HG02642 (cell line): ENCODE measurements around the gene ZNF536.

Experiments used
- ATAC-seq: cut with Tn5 transposase; IDR thresholded peaks from one replicate; pipeline ENCODE4 v1.9.1; 2021; ENCODE audit warnings: mild to moderate bottlenecking; ENCODE audit not compliant: unreplicated experiment, poor library complexity

The ZNF536 gene

DNA sequence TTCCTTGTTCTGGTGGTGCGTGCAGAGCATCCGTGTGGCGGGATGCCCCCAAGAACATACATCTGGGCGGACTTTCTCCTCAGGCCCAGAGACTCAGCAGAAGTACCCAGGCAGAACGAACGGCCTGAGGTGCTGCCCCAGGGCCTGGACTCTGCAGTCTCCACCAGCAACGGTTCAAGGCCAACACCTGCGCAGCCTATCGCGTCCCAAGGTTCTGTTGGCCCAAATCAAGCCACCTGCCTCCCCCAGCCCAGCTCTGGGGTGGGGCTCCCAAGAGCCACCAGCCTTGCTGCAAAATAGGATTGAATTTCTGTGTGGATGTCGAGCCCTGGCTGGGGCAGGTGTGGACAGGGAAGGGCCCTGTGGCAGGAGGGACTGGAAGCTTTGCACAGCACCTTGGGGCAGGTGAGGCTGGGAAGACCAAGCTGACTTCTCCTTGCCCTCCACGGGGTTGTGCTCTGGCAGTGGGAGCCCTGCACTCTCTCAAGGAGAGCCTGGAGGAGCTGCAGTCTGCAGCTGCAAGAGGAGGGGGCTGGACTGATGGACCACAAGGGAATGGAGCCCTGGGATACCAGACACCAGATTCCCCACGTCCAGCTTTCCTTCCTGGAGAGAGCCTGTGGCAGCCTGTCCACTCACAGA lies 146.9 kb downstream of the ZNF536 start:
- no peak for ATAC-seq

DNA sequence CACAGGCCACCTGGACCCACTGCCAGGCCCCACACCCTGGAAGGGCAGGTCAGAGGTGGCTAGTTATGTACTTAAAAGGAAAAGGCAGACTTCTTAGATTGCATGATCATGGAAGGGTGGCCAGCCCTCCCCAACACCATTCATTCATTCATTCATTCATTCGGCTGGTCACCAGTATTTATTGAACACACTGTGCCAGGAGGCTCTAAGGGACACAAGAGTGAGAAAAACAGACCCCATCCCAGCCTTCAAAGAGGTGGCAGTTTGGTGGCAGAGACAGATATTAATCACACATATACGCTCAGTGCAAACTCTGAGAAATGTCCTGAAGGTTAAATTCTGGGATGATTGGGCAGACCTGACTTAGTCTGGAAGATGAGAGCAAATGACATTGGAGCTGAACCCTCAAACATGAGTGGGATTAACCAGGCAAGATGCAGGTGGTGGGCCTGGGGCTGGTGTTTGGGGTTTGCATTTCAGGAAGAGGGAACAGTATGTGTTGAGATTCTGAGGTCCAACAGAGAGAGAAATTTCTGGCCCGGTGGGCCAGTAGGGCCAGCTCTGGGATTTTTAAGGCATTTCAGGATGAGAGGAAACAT lies 147.5 kb downstream of the ZNF536 start:
- ATAC-seq = no peak

DNA sequence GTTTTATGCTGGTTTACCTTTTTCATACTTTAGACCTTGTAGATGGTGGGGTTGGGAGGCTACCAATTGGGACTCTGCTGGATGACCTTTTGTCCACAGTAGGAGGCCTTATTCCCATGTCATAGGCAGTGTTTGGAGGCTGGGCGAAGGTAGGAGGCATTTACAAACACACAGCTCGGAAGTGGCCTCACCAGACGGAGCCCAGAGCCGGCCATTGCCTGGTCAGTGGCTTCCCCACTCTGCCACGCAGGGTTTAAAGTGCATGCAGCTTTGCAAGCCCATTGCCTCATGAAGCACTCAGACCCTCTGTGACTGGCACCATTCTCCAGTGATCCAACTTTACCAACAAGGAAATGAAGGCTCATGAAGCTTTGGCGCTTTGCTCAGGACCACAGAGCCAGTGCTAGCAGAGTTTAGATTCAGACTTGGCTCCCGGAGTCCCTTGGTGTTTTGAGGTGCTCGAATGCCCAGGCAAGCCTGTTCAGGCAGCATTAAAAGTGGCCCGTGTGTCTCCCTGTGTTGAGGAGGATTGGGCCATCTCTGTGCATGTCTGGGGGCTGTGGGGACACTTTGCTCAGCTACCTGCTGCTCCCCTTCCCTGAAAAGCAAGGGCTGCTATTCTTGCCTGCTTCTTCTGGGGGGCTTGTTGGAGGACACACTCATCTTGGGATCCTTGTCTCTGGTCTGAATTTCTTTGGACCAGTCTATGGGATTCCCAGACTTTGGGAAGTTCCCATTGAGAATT lies 148.7 kb downstream of the ZNF536 start:
- ATAC-seq = no peak

DNA sequence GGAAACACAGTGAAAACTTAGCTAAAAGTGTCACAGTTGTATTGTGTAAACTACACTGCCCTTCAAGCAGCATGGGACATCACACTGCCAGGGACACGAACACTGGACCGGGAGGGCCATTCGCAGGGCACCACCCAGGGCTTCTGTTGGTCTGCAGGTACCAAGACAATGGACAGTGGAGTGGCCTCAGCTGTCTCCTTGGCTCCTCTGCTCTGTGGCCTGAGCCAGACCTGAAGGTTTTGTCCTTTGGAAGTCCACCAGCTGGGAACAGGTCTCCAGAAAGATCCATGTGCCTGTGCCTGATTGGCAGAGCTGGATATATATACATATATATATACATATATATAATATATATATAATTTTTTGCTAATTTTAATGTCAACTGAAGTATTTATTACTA lies 149.8 kb downstream of the ZNF536 start:
- ATAC-seq = no peak

DNA sequence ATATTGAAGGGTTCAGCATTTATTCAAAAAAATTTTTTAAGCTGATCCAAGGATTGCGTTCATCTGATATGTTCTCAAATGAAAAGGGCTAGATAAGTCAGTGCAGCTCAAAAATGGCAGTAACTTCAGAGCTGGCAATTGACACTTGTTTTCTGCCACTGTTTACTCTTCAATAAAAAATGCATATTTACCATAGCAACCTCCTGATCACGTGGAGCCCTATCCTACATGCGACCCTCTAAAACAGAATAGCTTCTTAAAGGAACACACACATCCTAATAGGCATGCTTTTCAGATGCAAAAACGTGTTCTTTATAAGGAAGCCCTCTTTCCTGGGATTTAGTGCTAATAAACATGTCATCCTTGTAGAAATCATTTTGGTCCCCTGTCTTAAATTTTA lies 150.2 kb downstream of the ZNF536 start:
- no peak for ATAC-seq

DNA sequence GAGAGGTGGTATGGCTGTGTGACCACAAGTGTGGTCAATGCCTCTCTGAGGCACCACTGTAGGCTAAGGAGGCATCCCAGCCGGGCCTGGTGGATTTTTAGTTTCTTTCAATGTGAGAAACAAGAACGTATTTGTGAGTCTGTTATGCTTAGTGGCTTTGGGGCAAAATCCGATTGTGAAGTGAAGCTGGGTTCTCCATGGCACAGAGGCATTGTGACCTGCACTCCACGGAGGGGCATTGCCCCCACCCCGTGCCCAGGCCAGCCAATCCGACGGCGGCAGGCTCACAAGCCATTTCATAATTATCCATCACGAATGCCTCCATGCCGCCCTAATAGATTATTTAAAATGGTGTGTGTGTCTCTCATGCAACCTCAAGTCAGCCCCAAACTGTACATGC lies 151.6 kb downstream of the ZNF536 start:
- ATAC-seq = no peak

DNA sequence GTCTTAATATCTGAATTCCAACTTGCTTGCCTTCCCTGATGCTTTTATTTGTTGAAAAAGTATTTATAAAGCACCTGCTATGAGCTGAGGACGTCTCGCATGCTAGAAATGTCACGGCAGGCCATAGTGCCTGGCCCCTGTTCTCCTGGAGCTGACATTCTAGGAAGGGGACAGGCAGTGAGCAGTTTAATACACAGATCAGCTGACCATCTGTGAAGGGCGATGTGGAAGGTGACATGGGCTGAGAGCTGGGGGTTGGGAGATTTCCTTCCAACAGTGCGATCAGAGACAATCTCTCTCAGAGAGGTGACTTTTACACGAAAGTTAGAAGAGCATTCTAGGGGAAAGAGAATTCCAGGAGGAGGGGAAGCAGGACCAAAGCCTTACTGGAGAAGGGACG lies 153.2 kb downstream of the ZNF536 start:
- no peak for ATAC-seq

DNA sequence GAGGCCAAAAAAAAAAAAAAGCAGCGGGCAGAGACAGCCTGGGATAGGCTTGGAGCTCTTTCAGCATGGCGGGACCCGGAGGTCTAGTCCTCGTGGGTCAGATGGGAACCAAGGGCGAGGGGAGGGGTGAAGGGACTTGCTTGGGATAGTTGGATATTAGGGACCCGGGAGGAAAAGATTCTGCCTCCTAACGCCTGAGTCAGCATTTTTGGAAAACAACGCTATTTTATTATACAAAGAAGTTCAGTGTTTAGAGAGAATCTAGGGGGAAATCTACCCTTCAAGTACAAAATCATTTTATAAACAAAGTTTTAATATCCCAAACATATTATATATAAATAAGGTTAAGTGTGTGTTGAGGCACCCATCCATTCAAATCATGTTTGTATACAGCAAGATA lies 156.7 kb downstream of the ZNF536 start:
- ATAC-seq = no peak

DNA sequence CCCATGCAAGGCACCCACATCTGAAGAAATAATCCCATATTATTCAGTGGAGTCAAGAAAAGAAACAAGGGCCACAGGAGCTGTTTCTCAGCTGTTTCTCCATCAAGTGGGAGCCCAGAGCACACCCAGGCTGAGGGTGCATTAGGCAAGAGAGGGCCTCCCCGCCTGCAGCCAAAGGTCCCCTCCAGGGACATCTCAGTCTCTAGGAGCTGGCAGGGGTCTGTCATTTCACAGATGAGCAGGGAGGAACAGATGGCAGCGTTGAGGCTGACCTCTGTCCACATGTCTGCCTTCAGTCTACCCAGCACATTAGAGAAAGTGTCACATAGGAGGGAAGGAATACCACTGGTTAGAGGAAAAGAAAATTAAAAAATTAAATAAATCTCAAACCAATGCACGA lies 157.7 kb downstream of the ZNF536 start:
- no peak for ATAC-seq

DNA sequence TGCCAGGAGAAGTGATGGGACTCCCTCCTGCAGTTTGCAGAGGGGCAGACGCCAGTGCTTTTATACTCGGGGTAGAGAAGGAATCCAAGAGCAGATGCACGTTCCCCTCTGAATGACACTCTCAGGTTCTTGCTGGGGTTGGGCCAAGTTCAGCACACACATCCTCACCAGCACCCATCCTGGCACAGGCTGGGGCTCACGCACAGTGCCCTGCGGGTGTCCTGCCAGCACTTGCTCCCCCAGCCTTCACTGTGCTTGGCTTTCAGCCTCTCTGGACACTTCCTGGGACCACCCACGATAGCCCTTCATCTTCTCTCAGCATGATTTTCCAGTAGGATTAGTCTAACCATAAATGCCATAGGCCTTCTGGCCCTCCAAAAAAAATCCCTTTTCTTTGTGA lies 158.6 kb downstream of the ZNF536 start:
- no peak for ATAC-seq

DNA sequence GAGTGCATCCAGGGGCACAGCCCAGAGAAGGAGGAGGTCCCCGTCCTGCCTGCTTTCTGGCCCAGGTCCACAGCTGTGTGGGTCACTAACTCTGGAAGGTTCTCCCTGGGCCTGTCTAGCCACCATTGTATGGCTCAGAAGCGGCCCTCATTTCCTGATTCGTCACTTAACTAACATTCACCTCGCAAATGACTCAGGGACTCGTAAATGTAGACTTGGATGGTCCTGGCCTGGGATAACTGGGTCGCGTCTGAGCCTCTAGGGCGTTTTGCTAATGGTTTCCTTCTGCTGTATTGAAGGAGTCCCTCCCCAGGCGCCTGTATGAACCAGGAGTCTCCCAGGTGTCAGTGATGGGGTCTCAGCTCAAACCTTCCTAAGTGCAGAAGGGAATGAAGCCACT lies 162.8 kb downstream of the ZNF536 start:
- no peak for ATAC-seq

DNA sequence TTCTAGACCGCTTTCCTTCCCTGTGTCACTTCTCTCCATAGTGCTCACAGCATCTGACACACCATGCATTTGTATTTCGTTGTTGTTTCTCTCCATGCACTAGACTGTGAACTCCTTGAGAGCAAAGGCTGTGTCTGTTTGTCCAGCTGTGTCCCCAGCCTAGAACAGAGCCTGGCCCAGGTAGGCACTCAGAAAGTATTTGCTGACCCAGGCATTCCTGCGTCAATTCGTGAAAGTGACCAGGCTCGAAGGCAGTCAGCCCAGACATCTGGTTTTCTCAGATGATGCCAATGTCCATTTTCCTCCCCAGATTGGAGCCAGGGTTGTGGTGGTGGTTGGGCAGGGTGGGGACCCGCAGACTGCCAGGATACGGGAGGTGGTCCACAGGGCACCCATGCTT lies 164.8 kb downstream of the ZNF536 start:
- ATAC-seq = no peak

DNA sequence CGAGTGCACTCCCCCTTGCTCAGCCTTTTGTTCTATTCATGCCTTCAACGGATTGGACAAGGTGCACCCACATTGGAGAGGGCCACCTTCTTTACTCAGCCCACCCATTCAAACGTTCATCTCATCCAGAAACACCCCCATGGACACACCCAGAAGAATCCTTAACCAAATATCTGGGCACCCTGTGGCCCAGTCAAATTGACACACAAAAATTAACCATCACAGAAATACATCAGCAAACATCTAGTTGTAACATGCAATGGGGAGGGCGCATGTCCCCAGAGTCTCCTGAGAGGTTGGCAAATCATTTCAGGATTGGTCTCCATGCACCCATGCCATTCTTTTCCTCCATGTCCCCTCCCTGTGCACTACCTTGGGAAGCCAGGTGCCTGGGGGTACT lies 167.1 kb downstream of the ZNF536 start:
- ATAC-seq = no peak

DNA sequence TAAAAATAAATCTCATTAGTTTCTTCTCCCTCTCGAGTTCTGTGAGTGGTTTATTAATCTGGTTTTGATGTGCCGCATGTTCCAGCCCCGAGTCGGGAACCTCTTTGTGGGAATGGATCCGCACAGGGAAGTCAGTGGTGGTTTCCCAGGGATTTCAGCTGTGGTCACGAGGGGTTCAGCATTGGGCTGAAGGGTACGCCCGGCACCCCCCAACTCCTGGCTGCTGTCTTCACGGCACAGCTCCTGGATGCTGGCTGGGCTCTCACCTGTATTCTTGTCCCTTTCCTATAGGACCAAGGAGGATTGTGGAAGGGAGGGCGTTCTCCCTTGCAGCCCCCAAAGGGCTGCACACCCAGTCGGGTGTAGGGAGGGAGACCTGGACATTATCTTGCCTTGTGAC lies 167.8 kb downstream of the ZNF536 start:
- ATAC-seq = no peak

DNA sequence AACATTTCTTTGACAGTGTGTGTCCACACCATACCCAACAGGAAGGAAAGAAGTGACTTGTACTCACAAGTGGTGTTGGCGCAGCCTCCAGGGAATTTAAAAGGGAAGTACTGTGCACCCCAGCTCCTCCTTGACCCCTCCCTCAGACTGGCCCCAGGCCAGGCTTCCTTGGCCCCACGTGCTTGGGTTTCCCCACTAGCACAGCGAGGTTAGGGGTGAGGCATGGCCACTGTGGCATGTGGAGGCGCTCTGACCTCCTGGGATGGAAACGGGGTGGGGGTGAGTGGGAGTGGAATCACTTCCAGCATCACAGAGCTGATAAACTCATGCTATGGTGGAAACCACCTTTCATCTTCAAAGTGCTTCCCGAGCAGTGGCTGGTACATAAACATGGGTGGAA lies 168.6 kb downstream of the ZNF536 start:
- no peak for ATAC-seq

DNA sequence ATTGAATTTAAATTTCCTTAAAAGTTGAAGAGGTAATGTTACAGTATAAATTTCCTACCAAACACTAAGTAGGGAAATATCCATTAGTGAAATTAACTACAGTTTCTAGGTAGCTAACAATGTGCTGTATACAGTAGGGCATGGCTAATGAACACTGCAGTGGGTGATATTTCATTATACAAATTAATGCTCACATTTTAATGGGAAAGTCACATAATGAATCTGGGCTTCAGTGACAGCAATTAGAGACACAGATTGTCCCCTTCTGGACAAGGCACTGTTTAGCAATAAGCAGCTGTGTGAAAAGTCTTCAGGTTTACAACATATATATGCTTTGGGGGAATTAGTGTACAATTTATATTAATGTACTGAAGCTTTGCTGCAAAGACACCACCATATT lies 169.4 kb downstream of the ZNF536 start:
- ATAC-seq = no peak

DNA sequence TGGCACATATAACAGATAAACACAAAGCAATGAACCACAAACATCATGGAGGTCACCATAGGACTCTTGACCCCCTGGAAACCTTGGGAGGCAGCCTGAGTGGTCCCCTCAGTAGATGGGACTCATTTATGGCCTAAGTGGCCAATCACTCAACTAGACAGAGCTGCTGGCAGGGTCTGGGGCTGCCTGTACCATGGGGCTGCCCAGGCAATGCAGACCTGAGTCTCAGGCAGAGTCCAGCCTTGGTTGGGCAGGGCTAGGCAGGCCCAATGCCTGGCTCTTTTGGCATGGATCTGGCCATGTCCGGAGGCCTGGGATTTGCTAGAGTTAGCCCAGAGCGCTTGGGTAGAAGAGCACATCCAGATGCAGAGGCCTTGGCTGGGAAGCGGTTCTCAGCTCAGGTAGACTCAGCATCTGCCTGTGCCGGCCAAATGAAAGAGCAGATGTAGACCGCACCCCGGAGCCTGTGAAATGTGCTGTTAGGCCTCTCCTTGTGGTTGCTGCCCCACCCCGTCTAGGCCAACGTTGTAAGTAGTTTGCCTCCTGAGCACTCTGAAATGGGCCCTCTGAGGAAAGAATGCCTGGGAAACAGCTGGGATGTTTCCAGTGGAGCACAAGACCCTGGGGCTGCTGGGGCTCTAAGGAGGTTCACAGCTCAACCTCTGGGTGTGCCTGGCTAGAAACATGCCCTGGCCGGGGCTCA lies 171.2 kb downstream of the ZNF536 start:
- no peak for ATAC-seq

DNA sequence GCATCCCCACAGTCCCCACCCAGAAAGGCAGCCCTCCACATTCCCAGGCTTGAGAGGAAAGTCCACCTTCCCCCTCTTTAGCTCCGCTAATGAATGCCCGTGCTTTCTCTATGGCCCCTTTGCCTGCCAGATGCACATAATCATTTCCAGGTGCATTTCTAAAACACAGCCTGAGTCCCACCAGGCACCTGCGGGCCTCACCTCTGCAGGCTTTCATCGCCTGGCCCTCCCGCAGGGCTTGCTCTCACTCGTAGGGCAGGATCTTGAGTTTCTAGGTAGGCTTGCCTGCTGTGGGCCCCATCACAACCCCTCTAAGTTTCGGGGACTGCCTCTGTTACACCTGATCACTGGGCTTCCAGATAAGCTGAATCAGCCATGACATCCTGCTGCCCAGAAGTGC lies 173.6 kb downstream of the ZNF536 start:
- ATAC-seq = no peak

DNA sequence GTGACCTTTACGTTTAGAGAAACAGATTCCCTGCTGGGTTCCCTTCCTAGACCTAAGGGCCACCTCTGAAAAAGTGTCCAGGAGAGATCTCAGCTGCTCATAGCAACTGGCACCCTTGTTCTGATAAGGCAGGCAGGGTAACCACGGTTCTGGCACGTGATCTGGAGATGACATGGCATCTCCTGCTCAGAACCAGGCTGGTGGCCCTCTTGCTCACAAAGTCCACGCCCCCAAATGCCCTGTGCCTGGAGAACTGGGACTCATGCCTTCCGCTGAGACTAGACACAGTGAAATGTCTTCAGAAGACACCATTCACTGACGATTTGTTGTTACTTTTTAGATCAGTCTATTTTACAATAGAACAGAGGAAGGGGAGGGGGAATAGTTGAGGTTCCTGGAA lies 174.1 kb downstream of the ZNF536 start:
- no peak for ATAC-seq

DNA sequence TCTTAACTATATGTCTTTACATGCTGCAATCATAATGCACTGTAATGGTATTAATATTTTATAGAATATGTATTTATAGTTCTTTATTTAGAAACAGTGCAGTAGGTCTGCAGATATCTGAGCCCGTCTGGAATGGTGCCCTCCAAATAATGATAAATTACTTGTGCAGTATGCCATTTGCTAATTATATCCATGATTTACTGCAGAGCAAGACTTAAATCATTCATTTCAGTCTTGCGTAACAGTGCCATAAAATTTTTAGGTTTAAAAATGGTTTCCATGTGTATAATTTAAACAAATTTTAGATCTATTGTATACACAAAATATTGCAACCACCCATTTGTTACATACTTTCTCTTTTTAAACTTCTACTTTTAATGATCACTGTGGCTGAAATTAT lies 175.1 kb downstream of the ZNF536 start:
- ATAC-seq = no peak

DNA sequence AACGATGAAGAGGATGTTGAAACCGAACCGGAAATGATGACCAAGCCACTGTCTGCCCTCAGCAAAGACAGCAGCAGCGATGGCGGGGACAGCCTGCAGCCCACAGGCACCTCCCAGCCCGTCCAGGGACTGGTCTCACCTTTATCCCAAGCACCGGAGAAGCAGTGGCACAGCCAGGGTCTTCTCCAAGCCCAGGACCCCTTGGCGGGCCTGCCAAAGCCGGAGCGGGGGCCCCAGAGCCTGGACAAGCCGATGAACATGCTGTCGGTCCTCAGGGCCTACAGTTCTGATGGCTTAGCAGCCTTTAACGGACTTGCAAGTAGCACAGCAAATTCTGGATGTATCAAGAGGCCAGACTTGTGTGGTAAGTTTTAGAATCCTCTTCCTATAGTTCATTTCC lies 177.0 kb downstream of the ZNF536 start:
- ATAC-seq = no peak
